ENCODE data around the gene CPEB1.
"Not testable (repeated sequence)": the region's sequence is repeated elsewhere in the genome, so short reads cannot be mapped to it uniquely, and the experiment has no call there.

Gene CPEB1

DNA sequence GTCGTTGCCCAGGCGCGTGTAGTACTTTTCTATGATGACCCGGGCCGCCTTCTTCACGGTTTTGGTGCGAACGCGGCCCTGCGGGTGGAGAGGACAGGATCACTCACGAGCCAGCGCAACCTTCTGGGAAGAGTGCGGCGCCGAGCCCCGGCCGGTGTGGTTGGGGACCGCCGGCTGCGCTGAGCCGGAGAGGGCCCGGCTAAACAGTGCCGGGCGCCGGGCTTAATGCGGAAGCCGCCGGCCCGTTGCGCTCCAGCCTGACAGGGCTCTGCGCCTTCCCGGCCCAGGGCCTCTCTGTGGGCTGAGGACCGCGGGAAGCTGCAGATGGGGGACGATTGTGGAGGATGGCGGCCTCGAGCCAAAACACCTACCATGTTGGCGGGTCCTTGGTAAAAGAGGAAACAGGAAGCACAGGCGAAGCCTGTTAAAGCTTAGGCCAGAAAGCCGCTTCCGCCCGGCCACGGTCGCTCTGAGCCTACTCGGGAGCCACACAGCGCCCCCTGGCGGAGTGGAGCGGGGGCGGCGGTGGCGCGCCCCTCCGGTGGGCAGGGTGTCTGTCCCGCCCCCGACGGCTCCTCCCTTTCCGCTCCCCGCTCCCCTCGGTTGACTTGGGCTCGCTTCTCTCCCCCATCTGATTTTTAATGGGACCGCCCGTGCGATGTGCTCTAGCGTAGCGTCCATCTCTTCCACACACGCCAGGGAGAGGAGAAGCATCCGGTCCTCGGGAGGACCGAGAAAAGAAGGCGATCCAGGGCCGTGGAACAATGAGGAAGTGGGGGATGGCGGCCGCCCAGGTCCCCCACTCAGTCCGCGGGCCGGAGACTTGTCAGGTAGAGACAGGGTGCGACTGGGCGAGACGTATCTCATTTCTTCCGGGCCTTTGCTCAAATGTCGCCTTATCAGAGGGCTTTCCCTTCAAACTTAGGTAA lies 106.8 kb downstream of the CPEB1 start, which contains the start of gene RPS17:
Gene RPS17, minus strand, starts transcription at position 403 of the 929 bp plus-strand sequence. Its CDS starts 29 bp downstream, at position 374.
- DNase-seq: peak; percentile 98

DNA sequence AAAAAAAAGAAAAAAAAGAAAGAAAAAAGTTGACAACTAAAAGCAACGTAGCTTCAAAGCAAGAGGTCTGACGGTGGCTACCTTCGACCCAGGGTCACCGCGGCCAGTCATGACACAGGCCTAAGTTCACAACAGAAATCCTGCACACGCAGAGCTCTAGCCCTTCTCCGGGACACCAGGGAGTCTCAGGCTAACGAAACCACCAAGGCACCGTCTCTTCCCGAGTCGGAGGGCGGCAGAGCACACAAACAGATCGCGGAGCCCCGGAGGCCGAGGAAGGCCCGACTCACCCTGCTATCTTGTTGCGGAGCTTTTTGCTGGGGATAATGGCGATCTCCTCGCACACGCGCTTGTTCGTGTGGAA lies 107.5 kb downstream of the CPEB1 start:
- DNase-seq: no peak

DNA sequence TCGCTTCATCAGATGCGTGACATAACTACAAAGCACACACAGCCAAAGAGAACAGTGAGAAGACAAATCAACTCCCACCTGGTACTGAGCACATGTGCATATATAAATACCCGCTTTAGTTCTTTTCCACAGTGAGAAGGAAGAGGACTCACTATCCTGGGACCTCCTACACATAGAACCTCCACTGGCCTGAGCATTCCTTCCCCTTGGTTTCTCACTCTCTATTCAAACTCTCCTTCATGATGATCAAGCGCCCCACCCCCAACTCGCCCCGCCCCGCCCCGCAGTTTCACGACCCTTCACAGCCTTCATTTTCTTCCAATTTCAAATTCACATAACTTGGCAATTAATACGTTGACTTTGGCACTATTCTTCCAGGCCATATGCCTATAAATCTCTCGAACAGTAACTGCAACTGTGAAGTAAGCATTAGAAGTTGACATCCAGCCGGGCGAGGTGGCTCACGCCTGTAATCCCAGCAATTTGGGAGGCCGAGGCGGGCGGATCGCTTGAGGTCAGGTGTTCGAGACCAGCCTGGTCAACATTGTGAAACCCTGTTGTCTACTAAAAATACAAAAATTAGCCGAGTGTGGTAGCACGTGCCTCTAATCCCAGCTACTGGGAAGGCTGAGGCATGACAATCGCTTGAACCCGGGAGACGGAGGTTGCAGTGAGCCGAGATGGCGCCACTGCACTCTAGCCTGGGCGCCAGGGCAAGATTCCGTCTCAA lies 108.0 kb downstream of the CPEB1 start:
- DNase-seq: peak; percentile 42

DNA sequence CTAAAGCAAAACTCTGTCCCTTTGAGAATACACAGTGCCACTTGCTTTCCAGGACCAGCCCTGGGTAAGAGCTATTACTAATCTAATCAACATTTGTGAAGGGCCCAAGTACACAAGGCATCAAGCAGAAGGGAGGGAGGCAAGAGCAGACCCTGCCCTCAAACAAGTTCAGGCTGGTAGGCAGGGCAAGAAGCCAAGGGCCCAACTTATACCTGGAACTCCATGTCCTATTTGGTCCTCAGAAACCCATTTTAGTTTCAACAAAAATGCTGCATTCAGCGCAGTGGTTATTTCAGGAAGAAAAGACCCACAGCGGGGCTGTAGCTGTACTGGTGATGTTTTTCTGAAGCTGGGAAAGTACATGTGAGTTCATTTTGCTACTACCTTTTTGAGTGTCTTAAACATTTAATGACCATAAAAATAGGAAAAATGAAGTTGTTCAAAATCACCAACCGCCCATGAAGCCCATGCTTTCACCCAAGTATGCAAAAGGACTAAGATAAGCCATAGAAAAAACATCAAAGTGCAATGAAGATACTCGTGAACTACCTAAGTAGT lies 109.7 kb downstream of the CPEB1 start:
- DNase-seq: no peak

DNA sequence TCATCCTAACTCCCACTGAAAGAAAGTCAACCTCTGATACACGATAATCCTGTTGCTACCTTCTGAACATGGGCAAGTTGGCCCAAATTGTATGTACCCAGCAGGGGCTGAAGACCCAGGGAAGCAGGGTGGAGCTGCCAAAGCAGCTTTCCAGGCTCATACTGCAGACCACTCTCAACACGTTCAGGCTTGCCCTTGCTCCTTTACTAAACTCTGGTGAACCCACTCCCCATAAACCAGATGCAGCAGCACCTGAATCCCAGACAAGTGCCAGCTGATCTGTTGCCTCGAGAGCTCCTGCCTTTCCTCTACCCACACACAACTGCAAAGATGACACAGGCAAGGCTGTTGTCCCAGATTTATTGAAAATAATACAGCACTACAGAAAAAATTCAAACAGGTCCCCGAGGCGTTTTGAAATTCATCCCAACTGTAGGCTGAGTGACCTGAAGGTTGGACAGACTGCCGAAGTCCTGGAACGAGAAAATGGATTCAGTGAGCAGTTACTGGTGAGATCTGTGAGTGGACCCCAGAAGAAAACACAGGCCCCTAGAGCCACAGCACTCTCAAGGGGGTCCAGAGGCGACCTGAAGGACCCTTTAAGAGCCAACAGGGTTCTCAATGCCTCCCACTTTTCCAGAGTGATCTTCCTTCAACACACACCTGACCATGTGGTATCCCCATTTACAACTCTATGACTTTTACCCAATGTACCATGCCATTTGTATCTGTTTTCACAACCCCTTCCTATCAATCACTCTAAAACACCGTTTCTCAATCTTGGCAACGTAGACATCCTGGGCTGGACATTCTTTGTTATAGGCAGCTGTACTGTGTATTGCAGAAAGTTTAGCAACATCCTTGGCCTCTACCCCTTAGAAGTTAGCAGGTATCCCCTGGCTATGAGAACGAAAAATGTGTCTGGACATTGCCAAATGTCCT lies 110.5 kb downstream of the CPEB1 start:
- no peak for DNase-seq

DNA sequence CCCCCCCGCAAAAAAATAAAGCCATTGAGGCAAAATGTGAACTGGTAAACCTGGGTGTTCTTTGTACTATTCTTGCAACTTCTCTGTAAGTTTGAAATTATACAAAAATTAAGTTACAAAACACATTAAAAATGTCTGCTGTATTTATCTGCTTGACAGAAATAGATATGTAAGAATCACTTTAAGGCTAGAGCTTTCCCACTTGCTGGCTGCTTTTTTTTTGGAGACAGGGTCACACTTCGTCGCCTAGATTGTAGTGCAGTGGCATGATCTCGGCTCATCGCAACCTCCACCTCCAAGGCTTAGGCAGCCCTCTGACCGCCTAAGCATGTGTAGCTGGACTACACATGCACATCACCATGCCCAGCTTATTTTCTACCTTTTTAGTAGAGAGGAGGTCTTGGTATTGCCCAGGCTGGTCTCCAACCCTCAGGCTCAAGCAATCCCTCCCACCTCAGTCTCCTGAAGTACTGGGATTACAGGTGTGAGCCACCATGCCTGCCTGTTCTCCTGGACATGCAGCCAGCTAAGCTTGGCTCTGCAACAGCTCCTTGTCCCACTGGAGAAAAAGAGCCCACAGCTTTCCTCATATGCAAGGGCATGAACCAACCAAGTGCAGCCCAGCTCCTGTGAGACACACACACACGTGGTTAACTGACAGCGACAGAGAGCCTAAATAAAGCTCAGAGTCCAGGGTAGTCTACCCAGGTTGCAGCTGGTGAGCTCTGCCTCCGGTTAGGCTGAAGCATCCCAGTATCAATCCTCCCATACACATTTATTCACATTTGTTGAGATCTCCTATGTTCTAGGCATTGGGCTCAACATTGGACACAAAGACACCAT lies 111.4 kb downstream of the CPEB1 start:
- peak; percentile 28 for DNase-seq

DNA sequence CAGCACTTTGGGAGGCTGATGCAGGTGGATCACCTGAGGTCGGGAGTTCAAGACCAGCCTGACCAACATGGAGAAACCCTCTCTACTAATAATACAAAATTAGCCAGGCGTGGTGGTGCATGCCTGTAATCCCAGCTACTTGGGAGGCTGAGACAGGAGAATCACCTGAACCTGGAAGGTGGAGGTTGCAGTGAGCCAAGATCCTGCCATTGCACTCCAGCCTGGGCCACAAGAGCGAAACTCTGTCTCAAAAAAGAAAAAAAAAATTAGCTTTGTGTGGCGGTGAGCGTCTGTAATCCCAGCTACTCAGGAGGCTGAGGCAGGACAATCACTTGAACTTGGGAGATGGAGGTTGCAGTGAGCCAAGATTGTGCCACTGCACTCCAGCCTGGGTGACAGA lies 112.0 kb downstream of the CPEB1 start:
- not testable (repeated sequence) for DNase-seq

DNA sequence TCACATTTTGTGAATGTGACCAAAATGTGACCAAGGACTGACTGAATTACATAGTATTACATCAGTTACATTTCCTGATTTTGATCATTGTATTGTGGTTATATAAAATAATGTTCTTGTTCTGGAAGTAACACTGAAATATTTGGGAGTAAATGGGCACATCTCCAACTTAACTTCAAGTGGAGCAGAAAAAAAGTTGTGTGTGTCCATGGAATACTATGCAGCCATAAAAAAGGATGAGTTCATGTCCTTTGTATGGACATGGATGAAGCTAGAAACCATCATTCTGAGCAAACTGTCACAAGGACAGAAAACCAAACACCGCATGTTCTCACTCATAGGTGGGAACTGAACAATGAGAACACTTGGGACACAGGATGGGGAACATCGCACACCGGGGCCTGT lies 112.7 kb downstream of the CPEB1 start:
- DNase-seq: not testable (repeated sequence)

DNA sequence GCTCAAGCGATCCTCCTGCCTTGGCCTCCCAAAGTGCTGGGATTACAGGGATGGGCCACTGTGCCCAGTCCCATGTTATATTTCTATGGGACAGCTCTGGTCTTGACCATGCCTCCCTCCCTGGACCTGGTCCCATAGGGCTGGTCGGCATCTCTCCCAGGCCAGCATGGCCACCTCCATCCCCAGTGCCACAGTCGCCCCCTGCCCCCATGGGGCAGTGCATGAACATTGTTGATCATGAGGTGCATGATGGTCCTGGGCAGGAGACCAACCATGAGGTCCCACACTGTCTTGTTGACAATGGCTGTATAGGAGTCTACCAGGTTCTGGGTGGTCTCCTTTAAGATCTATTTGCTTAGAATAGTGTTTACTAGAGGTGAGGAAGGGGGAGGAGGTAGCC lies 113.4 kb downstream of the CPEB1 start:
- no peak for DNase-seq

DNA sequence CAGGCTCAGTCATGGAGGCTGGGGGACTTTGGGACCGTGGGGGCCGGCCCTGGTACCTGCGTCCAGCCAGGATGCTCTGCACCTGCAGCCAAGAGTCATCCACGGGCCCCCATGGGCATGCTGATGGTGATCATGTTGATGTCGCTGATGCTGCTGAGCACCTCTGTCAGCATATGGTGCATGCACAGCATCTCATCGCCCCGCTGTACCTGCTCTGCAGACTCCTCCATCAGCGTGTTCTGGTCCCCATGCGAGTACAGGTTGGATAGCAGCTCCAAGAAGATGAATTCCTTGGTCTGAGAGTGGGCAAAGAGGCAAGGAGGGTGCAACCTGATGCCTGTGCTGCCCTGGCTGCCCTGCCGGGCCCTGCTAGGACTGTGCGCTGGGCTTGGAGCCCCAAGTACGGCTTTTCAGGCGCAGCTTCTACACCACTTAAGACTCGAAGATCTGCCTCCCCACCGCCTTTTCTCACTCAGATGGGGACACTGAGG lies 114.1 kb downstream of the CPEB1 start:
- DNase-seq: no peak

DNA sequence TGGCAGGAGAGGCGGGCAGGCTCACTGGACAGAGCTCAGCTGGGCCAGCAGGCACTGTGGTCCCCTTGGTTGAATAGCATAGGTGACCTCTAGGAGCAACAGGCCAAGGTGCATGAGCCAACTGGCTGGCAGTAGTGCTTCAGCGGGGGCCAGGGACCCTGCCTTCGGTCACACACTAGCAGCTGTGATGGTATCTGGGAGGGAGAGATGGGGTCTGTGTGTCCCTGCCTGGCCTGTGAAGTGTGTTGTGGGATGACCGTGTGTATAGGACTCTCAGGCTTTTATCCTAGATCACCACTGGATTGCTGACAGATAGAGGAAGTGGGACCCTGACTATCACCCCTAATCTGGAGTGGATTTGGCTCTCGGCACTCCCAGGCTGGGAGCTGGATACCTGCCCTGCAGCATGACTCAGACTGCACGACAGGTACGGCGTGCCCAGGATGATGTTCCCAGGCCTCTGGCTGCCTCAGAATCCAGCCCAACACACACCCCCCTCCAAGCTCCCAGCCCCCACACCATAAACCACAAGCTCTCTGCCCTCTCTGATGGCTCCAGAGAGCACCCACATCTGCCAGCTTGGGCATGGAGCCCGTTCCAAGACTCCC lies 114.7 kb downstream of the CPEB1 start:
- DNase-seq: no peak

DNA sequence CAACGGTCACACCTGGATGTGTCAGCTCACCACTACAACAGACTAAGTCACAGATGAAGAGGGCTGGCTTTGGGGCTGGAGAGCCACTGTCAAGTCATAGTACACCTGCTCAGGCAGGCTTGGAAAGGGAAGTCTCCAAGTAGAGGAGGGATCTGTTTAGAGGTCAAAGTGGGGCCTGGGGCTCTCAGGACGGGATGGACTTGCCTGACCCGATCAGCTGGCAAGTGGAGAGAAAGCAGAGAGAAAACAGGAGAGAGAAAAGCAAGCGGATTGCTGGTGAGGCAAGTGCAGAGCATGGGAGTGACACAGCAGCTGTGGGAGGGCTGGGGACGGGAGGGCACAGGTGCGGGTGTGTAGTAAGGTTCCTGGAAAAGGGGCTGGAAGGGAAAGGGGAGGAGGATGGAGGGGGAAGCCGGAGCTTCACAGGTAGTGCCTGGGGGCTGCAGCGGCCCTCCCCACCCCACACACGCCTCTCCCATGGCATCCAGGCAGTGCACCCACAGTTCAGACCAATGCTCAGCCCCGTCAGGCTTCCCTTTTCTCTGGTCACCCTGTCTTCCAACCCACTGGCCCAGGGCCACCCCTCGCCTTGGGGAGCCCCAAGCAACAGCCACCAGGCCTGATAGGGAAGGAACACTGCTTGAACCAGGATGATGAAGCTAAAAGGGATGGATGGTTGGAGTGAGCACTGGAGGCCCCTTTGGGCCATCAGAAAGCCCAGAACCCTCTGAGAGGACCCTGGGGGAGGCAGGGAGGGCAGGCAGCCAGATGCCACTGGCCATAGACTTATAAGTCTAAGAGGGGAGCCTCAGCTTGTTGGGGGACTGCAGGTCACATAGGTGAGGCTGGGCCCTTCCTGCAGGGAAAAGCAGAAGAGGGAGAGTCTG lies 115.4 kb downstream of the CPEB1 start:
- DNase-seq: no peak

DNA sequence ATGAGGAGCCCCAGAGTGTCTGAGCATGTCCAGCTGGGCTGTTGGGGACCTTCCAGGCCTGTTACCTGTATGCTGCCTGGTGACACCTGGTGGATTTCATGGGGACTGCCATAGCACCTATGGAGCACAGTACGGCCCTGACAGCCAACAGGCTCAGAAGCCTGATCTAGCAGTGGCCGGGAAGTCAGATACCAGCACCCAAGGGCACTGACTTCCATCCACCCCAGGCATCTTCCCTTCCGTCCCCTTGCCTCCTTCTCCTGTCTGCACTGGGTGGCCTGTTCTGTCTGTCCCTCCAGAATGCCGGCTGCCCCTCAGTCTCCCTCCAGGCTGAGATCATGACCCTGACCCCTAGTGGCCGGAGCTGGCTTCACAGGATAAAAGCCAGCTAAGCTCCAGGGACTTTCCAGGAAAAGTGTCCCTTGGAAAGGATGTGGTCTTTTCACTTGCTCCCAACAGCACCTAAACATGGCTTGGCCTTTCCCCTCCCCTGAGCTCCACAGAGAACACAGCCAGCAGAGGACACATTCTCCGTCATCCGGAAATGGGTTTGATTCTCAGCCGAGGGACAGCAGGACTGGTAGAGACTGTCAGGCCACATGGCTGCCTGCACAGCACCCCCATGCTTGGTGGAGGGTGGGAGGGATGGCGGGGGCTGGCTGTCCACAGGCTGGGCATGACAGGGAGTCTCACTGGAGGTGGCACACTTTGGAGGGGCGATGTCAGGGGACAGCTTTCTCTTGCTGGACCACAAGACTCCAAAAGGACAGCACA lies 116.4 kb downstream of the CPEB1 start:
- DNase-seq: peak; percentile 77

DNA sequence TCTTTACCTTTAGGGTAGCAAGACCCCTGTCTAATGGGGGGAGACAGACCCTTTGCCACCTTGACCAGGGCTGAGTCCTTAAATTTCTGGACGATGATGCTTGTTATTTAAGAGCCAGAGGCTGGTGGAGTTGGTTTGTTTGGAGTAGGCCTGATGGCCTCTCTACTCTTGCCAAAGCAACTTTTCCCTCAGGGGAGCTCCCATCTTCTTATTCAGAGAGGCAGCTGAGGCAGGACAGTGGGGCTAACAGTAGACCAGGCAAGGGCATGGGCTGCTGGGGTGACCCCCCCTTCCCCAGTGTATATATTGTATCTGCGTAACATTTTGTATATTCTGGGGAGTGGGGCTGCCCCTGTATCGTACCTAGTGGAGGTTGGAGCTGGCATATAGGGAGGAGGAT lies 117.2 kb downstream of the CPEB1 start:
- DNase-seq: no peak

DNA sequence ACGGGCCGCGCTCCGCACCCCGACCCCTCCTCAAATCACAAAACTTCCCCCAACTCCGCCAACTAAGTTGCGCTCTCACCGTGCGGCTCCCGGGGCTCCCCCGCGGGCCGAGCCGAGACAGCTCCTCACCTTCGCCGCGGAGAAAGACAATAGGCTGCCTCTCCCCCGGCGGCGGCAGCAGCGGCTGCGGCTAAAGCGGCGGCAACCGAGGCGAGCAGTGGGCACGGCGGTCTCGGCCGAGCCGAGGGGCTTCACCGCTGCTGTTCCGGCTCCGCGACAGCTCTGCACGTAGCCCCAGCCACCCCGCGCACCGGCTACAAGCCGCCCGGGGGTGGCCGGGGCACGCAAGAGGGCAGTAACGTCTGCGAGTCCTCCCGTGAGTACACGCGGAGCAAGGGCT lies 133.6 kb downstream of the CPEB1 start:
- DNase-seq: not testable (repeated sequence)

DNA sequence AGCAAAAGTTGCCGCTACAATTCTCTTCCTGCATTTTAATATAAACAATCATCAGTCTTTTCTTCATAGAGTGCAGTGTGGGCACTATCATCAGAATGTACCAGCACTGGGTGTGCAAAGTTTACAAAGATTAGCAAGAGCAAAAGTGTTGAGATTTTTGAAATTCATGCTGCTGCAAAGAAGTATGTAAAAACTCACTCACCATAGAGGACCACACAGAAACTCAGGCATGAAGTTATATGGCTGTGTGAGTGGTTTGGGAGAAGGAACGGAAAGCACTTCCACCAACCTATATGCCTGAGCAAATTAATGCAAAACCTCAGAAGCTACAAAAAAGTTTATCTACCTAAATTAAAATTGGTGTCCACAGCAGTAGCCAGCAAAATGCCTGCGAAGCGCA lies 139.5 kb downstream of the CPEB1 start:
- not testable (repeated sequence) for DNase-seq

DNA sequence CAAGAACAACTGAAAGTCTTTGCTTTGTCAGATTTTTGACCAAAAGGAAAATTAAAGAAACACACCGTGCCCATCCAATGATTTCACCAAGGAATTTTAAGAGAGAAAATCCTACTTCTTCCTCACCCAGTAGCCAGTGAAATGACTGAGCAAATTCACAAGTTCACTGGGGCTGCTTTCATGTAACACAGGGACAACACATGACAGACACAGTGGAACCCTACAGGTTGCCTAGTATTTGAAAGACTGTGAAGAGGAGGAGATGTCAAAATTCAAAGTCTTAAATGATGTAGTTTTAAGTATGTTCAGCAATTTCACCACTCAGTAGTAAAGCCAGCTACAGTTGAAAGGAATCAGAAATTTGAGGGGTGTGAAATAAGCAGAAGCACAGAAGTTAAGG lies 140.1 kb downstream of the CPEB1 start:
- not testable (repeated sequence) for DNase-seq

DNA sequence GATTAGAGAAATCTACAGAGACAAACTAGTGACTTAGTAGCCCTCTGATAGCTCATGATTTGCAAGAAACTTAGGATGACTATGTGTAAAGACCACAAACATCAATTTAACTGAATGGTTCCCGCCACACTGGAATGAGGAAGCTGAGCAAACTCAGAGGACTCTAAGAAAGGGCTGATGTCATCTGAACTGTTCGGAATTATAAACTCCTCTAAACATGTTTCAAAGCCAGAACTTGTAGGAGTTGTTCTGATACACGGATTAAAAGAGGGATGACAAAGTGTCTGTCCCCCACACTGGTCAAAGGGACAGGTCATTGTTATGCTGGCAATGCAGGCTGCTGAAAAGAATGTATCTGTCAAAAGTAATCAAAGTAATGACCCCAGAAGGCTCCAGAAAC lies 141.3 kb downstream of the CPEB1 start:
- not testable (repeated sequence) for DNase-seq

DNA sequence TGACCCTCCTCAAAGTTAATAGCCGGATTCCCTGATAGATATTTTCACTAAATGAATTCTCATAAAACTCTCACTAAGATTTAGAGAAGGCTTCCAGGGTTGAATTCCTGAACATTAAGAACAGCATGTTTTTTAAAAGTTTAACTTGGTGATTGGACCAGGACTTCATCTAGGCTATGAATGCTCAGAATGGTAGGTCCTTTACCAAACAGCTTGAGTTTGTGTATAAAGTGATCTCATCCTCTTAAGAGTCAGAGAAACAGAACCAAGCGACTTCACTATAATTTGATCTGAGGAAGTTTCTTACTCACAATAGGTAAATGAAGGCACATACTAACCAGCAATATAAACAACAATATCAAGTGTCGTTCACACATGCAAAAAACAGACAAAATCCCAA lies 143.1 kb downstream of the CPEB1 start:
- not testable (repeated sequence) for DNase-seq

Measured in activated CD4-positive, alpha-beta T cell treated with anti-CD3 and anti-CD28 coated beads for 48 hours (primary cell).